KG1 (cell line): ENCODE measurements around the gene USP33.
"Not testable (repeated sequence)": the region's sequence is repeated elsewhere in the genome, so short reads cannot be mapped to it uniquely, and the experiment has no call there.

ENCODE experiments used
- DNase-seq: peaks from one replicate; lab custom pipeline; 2025; lab: John Stamatoyannopoulos, UW

USP33 gene

DNA sequence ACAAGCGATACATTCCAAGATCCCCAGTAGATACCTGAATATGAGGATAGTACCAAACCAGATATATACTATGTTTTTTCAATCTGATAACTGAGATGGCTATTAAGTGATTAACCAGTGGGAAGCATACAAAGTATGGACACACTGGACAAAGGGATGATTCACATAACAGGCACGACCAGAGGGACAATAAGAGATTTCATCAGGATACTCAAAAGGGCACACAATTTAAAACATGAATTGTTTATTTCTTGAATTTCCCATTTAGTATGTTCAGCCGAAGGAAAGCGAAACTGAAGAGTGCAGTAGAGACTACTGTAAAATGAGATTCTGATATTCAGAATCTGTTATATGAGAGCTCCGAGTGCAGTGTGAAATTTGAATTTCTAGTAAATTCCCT is 87.8 kb downstream of the USP33 start:
- no peak for DNase-seq

DNA sequence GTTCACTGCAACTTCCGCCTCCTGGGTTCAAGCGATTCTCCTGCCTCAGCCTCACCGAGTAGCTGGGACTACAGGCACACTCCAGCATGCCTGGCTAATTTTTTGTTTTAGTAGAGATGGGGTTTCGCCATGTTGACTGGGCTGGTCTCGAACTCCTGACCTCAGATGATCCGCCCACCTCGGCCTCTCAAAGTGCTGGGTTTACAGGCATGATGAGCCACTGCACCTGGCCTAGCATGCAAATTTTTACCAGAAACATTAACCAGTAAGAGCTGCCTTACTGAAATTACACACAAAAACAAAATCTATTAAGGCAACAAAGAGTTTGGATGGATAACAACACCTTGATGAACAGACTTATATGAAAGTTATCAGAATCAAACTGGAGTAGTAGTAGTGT is 89.3 kb downstream of the USP33 start:
- no peak for DNase-seq

DNA sequence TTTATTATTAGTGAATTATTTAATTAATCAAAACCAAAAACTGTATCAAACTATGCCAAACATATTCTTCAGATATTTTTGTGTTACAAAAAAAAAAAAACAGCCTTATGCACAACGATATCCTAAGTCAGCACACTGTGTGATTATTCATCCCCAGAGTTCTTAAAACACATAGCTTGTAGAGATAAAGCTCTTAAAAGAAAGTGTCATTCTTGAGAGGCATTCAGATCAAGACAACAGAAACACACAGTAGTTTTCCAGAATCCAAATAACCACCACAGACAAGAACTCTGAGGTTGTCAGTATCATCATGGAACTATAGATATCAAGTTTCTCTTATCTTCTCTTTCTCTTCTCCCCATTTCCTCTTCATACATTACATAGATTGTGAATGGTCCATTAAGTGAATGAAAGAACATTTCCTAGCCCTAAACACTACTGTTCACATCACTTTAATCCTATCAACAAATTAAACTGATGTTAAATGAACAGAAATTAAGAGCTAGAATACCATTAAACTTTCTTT is 90.7 kb downstream of the USP33 start:
- DNase-seq, result no peak

DNA sequence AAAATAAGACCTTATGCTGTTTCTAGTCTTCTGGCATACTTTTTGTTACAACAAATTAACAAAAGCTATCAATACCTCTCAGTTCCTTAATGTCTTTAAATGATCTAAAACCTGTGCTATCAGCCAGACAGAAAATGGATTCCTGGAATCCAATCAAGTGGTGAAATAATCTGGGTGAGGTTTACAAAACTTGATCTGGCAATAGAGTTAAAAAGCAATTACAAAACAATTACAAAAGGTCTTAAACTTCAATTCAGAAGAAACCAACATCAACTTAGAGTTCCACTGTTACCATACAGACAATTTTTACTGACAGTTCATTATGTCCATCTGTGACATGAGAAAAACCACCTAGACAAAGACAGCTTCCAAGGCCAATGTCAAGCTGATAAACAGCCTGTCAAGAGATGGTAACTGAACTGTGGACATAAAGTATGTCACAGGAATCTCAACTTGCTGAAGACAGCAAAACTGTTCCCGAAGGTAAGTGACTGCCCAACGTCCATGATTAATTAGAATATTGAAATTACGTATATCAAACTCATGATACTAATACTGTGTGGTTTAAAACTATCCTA is 94.6 kb downstream of the USP33 start:
- no peak for DNase-seq

DNA sequence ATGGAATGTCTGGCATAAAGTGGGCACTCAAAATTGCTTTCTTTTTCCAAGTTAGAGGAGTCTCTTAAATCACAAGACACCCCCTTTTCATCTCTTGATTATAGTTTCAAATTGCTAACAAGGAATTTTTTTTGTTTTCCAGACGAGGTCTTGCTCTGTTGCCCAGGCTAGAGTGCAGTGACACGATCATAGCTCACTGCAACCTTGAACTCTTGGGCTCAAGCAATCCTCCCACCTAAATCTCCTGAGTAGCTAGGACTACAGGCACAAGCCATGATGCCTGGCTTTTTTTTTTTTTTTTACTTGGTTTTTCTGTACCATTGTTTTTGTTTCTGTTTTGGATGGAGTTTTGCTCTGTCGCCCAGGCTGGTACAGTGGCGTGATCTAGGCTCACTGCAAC is 98.0 kb downstream of the USP33 start:
- DNase-seq, result no peak

DNA sequence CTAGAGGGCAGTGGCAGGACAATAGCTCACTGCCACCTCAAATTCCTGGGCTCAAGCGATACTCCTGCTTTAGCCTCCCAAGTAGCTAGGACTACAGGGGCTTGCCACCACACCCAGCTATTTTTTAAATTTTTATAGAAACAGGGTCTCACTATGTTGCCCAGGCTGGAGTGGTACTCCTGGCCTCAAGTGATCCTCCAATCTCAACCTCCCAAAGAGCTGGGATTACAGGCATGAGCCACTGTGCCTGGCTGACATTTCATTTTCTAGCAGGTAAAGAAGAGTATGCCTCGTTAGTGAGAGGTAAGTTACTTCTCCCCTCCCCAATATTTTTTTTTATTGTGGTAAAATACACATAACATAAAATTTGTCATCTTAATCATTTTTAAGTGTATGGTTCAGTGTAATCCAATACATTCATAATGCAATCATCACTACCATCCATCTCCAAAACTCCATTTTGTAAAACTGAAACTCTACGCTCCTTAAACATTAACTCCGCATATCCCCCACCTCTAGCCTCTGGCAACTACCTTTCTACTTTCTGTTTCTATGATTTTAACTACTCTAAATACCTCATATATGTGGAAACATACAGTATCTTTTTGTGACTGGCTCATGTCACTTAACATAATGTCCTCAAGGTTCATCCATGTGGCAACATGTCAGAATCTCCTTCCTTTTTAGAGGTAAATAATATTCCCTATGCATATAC is 99.6 kb downstream of the USP33 start:
- DNase-seq, result no peak

DNA sequence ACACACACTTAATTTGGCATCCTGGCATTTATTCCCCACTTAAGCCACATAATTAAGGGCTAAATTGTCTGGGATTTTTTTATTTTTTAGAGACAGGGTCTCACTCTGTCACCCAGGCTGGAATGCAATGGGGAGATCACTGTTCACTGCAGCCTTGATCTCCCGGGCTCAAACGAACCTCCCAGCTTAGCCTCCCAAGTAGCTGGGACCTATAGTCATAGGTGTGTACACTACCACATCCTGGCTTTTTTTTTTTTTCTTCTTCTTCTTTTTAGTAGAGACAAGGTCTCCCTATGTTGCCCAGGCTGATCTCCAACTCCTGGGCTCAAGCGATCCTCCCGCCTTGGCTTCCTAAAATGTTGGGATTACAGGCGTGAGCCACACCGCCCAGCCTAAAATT is 101.4 kb downstream of the USP33 start:
- DNase-seq, result no peak

DNA sequence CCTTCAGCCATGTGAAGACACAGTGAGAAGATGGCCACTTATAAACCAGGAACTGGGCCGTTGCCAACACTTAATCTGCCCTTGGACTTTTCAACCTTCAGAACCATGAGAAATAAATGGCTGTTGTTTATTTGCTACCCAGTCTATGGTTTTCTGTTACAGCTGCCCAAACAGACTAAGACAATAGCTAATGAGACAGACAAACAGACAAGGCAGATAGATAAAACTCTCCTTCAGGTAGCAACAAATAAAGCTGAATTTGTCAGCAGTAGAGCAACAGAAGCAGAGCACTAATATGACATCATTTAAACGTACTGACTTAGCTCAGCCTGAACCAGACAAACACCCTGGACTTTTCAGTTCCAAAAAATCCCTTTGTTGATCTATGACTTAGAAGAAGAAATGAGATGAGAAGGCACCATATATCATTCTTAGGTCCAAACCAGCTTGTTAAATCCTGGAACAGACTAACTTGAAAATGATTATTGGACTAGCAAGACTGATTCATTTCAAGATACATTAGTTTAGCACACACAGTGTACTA is 104.1 kb downstream of the USP33 start:
- DNase-seq, result no peak

DNA sequence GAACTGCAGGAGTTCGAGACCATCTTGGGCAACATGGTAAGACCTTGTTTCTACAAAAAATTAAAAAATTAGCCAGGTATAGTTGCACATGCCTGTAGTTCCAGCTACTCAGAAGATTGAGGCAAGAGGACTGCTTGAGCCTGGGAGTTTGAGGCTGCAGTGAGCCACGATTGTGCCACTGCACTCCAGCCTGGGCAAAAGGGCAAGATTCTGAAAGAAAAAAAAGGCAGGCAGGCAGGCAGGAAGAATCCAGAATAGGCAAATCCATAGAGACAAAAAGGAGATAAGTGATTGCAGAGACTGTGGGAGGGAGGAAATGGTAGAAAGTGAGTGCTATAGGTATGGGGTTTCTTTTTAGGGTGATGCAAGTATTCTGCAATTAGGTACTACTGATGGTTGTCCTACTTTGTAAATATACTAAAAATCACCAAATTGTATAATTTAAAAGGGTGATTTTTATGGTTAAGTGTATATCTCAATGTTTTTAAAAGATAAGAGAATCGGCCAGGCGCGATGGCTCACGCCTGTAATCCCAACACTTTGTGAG is 106.6 kb downstream of the USP33 start:
- no peak for DNase-seq

DNA sequence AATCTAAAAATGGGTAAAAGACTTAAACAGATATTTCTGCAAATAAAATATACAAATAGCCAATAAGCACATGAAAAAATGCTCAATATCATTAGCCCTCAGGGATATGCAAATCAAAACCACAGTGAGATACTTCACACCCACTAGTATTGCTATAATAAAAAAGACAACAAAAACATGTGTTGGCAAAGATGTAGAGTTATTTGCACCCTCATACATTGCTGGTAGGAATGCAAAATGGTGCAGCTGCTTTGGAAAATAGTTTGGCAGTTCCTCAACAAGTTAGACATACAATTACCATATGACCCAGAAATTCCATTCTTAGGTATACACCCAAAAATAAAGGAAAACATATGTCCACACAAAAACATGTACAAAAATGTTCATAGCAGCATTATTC is 107.4 kb downstream of the USP33 start:
- no peak for DNase-seq

DNA sequence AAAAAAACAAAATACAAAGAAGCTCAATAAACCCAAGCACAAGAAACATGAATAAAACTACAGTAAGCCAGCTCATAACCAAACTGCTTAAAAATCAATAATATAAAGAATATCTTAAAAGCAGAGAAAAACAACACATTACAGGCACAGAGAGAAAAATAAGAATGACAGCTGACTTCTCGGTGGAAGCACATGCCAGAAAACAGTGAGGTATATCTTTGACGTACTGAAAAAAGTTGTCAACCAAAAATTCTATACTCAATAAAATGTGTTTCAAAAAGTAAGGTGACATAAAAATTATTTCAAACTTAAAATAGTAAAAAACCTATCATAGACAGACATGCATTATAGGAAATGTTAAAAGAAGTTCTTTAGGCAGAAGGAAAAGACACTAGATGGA is 110.5 kb downstream of the USP33 start:
- DNase-seq, result no peak

DNA sequence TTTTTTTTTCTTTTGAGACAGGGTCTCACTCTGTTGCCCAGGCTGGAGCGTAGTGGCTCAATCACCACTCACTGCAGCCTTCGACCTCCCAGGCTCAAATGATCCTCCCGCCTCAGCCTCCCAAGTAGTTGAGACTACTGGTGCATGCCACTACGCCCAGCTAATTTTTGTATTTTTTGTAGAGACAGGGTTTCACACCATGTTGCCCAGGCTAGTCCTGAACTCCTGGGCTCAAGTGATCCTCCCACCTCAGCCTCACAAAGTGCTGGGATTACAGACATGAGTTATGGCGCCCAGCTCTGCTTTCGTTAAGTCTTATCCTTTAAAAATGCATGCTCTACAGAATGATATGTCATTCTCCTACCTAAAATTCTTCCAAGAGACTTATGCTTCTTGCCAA is 113.4 kb downstream of the USP33 start:
- not testable (repeated sequence) for DNase-seq
